T-helper 2 cell treated with Interferon-gamma antibody and Interleukin-4, amounts not matched to agents 5 μg/mL and 100 μg/mL, for 36 hours (primary cell): ENCODE data around the gene SH3PXD2B.
"Not testable (repeated sequence)": the region's sequence is repeated elsewhere in the genome, so short reads cannot be mapped to it uniquely, and the experiment has no call there.

Source experiments
- DNase-seq: peaks from one replicate; pipeline ENCODE4 v3.0.0; 2021; ENCODE audit warnings: low spot score
- H3K27ac Mint-ChIP-seq: one replicate; pipeline ENCODE4 v1.8.0; 2021; ENCODE audit warnings: mild to moderate bottlenecking, mixed read lengths
- H3K27me3 Mint-ChIP-seq: one replicate; pipeline ENCODE4 v1.8.0; 2021; ENCODE audit warnings: low read depth, mixed read lengths
- H3K36me3 Mint-ChIP-seq: one replicate; pipeline ENCODE4 v1.8.0; 2021; ENCODE audit warnings: low read depth, mixed read lengths
- H3K4me1 Mint-ChIP-seq: one replicate; pipeline ENCODE4 v1.8.0; 2021; ENCODE audit warnings: low read depth, mixed read lengths
- H3K4me3 Mint-ChIP-seq: one replicate; pipeline ENCODE4 v1.8.0; 2022; ENCODE audit warnings: mild to moderate bottlenecking, moderate library complexity, mixed read lengths
- H3K9me3 Mint-ChIP-seq: one replicate; pipeline ENCODE4 v1.8.0; 2021; ENCODE audit warnings: mixed read lengths

Gene SH3PXD2B

DNA sequence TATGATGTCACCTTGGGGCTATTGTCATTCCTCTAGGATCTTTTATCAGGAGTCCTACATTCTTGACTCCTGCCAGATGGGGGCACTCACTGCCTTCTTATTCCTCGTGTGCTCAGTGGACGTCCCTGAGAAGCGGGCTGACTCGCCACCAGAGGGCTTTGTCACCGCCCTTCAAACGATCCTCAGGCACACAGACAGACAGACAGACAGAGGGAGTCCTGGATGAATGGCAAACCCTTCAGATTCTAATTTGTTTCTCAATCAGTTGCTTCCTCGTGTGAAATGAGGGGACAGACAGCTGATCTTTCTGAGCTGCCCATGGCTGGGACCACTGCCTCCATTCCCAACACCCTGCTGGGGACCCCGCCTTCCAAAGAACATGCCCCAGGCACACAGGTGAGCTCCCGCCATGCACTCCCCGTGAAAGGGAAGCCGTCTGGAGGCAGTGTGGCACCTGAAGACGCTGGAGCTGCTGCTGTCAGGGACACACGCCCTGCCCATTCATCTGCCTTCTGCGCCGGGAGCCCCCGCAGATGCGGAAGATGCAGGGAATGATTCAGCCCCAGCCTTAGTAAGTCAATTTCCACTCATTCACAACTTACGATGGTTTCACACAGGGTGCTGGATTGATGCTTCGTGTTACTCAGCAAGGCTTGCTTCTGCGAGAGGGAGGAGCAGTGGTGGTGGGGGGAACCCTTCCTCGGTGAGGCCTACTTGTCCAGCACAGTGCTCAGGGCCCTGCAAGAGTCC, 24.9 kb upstream of the SH3PXD2B start:
- Mint-ChIP-seq H3K27me3 (no peaks in the 10 kb centered on the region), H3K9me3 (peaks cover 2% of the 10 kb centered on the region), H3K36me3 (no peaks in the 10 kb centered on the region), H3K4me1 (no peaks in the 10 kb centered on the region), H3K4me3 (no peak overlapping the region), H3K27ac (no peak overlapping the region)
- DNase-seq = peak; percentile 29

DNA sequence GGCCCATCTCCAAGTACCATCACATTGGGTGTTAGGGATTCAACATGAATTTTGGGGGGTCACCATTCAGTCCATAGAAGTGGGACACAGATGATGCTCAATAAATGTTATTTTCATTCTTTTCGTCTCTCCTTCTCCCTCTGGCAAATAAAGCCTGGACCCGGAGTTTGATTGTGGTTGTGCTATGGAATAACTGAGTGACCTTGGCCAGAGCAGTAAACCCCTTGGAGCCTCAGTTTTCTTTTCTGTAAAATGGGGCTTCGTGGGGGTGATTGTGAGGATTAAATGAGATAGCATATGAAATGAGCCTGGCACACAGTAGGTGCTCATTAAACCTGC, 24.3 kb upstream of the SH3PXD2B start:
- H3K27me3 Mint-ChIP-seq, DNase-seq, H3K4me1 Mint-ChIP-seq, H3K27ac Mint-ChIP-seq, H3K4me3 Mint-ChIP-seq, H3K36me3 Mint-ChIP-seq, H3K9me3 Mint-ChIP-seq: not testable (repeated sequence)

DNA sequence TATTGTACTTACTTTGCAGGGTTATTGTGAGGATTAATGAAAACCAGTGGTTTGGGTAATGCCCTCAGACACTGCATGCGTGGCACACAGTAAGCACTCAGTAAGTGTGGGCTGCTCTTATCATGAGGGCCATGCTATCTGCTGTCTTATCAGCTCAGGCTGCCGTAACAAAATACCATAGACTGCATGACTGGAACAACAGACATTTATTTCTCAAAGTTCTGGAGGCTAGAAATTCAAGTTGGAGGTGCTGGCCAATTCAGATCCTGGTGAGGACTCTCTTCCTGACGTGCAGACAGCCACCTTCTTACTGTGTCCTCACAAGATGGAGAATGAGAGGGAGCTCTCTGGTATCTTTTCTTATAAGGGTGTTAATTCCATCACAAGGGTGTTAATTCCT, 23.9 kb upstream of the SH3PXD2B start:
- Mint-ChIP-seq H3K9me3 (no peaks in the 10 kb centered on the region), H3K27ac (no peak overlapping the region), H3K4me1 (no peaks in the 10 kb centered on the region), H3K27me3 (peaks cover 4% of the 10 kb centered on the region), H3K36me3 (no peaks in the 10 kb centered on the region), H3K4me3 (no peak overlapping the region)
- no peak for DNase-seq

DNA sequence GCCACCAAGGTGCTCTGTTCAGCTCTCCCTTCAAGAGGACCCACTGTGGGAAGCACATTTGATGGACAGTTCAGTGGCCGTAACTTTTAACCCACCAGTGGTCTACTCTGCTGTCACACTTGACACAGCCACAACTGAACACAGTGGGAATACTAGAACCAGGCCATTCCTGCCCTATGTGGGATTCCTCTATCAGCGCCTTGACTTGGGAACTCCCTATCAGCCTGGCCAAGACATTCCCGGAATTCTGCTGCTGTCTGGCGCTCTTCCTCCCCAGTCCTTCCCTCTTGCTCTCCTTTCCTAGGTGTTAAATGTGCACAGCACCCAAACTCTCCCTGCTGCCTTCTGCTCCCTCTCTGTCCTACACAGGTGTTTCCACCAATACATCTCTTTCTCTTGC, 23.1 kb upstream of the SH3PXD2B start:
- H3K4me3 Mint-ChIP-seq = no peak overlapping the region
- no peak for DNase-seq
- peaks cover 4% of the 10 kb centered on the region for H3K27me3 Mint-ChIP-seq
- H3K36me3 Mint-ChIP-seq = no peaks in the 10 kb centered on the region
- H3K27ac Mint-ChIP-seq = no peak overlapping the region
- no peaks in the 10 kb centered on the region for H3K9me3 Mint-ChIP-seq
- no peaks in the 10 kb centered on the region for H3K4me1 Mint-ChIP-seq

DNA sequence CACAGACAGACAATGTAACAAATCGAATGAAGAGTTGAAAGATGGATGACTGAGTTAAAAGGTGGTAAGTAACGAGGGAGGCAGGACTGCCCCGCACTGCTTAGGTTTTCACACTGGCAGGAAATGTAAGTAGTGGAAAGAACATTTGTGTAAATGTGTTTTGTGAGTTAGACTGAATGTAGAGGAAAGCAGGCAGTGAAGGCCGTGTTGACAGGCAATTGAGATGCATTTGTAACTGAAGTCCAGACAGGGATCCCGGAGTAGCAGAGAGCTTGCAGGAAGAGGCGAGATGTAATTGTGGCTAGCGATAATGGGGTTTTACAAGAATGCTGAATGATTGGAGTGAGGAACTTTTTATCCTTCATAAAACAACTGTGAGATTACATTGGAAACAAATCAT, 20.0 kb upstream of the SH3PXD2B start:
- H3K27ac Mint-ChIP-seq = no peak overlapping the region
- H3K36me3 Mint-ChIP-seq = no peaks in the 10 kb centered on the region
- no peaks in the 10 kb centered on the region for H3K9me3 Mint-ChIP-seq
- peaks cover 7% of the 10 kb centered on the region for H3K27me3 Mint-ChIP-seq
- no peak overlapping the region for H3K4me3 Mint-ChIP-seq
- no peaks in the 10 kb centered on the region for H3K4me1 Mint-ChIP-seq
- DNase-seq = no peak

DNA sequence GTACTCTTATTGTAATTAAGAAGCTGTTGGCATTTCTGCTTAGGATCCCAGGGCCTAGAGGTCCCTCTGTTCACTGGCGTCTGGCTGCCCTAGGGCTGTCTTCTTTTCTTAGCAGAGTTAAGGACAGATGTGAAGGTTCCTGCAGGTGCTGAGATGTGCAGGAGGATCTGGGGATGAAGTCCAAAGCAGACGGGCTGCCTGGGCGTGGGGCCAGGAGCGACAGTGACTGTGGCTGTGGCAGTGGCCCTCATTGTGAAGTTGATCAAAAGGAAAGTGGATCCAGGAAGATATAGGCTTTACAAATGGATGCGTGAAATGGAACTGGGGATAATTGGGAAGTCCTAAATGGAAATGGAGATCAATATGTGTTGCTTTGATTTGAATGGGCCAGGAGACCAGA, 19.1 kb upstream of the SH3PXD2B start:
- no peak overlapping the region for H3K27ac Mint-ChIP-seq
- no peaks in the 10 kb centered on the region for H3K9me3 Mint-ChIP-seq
- H3K4me3 Mint-ChIP-seq = no peak overlapping the region
- no peaks in the 10 kb centered on the region for H3K36me3 Mint-ChIP-seq
- no peak for DNase-seq
- no peaks in the 10 kb centered on the region for H3K4me1 Mint-ChIP-seq
- H3K27me3 Mint-ChIP-seq = peaks cover 13% of the 10 kb centered on the region

DNA sequence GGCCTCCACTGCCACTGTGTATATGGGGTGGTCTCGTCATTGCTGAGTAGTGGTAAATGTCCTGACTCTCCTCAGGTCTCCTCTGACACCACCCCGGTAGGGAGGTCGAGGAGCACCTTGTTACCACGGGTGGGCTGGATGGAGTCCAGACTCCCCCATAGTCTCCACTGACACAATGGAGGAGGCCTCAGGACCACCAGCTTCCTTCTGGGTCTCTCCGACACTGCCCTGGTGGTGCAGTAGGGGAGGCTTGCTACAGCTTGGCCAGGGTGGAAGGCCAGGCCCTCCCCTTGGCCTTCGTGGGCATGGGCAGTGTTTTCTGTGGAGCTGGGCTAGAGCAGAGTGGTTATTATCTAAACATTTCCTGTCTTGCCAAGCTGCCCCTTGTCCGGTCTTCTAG, 15.4 kb upstream of the SH3PXD2B start:
- no peak overlapping the region for H3K4me3 Mint-ChIP-seq
- no peaks in the 10 kb centered on the region for H3K36me3 Mint-ChIP-seq
- no peaks in the 10 kb centered on the region for H3K4me1 Mint-ChIP-seq
- no peak overlapping the region for H3K27ac Mint-ChIP-seq
- DNase-seq = no peak
- no peaks in the 10 kb centered on the region for H3K9me3 Mint-ChIP-seq
- H3K27me3 Mint-ChIP-seq = peaks cover 20% of the 10 kb centered on the region

DNA sequence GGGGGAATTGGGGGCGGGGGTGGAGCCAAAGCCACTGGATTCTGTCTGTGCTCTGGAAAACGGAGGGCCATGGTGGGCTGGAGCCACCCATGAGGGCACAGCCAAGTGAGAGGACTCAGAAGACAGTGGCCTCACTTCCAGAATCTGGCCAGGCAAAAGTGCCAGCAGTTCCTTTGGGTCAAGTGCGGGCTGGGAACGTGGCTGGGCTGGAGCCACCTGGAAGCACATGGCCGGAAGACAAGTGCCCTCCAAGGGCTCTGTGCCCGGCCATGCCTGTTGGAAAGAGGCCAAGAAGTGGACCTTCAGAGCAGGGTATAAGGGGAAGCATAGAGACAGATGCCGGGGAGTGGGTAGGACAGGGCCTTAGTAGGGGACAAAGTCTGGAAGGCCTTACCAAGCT, 11.7 kb upstream of the SH3PXD2B start:
- Mint-ChIP-seq H3K27me3 (peaks cover 22% of the 10 kb centered on the region), H3K4me1 (peaks cover 3% of the 10 kb centered on the region), H3K36me3 (no peaks in the 10 kb centered on the region), H3K27ac (no peak overlapping the region), H3K9me3 (no peaks in the 10 kb centered on the region), H3K4me3 (no peak overlapping the region)
- DNase-seq = no peak

DNA sequence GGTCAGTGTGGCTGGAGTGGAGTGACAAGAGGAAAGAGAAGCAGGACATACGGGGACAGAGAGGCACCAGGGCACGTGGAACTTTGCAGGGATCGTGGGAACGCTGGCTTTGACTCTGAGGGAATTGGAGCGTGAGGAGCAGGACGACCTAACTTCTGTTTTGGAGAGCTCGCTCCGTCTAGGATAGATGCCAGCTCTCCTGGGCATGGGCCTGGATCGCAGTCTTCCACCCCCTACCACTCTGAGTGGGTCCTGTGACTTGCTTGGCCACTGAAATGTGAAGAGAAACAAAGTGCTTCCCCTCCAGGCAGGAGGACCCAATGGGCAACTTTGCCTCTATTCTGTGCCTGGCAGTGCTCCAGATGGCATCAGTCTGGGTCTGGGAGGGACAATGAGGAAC, 8.7 kb upstream of the SH3PXD2B start:
- Mint-ChIP-seq H3K4me1 (peaks cover 9% of the 10 kb centered on the region), H3K36me3 (no peaks in the 10 kb centered on the region), H3K9me3 (no peaks in the 10 kb centered on the region), H3K27ac (no peak overlapping the region), H3K4me3 (no peak overlapping the region), H3K27me3 (peaks cover 13% of the 10 kb centered on the region)
- DNase-seq = no peak

DNA sequence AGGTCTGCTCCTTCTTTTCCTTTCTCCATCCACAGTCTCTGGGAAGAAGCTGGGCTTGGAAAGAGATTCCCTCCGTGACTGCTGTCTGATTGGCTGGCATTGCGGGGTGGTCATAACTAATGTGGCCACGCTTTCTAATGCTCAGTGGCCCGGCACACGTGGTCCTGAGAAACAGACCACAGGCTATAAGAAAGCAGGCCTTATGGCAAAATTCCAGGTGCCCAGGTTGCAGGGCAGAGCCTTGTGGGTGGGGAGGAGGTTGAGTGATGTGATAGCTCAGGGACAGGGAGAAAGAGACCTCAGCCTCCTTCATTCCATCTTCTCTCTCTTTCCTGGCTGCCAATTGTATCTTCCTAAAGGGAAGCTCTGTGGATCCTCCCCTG, 5.4 kb upstream of the SH3PXD2B start:
- H3K9me3 Mint-ChIP-seq = no peaks in the 10 kb centered on the region
- H3K27ac Mint-ChIP-seq = no peak overlapping the region
- H3K4me1 Mint-ChIP-seq = peaks cover 11% of the 10 kb centered on the region
- DNase-seq = no peak
- H3K36me3 Mint-ChIP-seq = no peaks in the 10 kb centered on the region
- no peak overlapping the region for H3K4me3 Mint-ChIP-seq
- H3K27me3 Mint-ChIP-seq = peaks cover 28% of the 10 kb centered on the region

DNA sequence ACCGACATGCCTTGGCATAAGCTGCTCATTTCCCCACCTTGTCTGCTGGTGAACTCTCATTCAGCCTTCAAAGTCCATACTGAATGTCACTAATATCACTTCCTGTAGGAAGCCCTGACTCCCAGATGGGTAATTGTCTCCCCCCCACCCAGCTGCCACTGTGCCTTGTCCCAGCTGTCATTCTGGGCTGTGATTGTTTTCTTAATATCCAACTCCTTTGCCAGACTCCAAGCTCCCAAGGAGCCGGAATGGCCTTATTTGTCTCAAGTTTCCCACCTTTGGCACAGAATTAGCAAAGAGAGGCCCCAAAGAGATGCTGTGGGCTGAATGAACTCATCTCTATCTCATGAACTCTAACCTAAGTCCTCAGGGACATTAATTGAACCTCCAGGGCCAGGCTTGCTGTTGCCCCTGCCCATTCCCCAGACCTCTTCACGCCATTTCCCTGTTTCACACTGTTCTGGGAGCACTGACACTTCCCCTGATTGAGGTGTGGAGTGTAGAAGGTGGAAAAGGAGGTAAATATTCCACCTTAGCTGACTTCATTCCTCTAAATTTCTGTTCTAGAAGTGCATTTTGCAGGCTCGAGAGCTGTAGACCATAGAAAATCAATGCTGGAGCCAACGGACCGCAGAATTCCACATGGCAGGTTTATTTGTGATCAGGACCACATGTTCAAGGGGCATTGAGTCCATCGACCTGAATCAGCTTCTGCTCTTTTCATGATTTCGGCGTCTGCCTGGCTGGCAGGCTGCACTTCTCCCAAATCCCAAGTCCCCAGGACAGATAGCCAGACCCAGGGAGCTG, 4.9 kb upstream of the SH3PXD2B start:
- no peak overlapping the region for H3K27ac Mint-ChIP-seq
- DNase-seq = no peak
- H3K9me3 Mint-ChIP-seq = no peaks in the 10 kb centered on the region
- peaks cover 30% of the 10 kb centered on the region for H3K27me3 Mint-ChIP-seq
- no peak overlapping the region for H3K4me3 Mint-ChIP-seq
- no peaks in the 10 kb centered on the region for H3K36me3 Mint-ChIP-seq
- peaks cover 12% of the 10 kb centered on the region for H3K4me1 Mint-ChIP-seq

DNA sequence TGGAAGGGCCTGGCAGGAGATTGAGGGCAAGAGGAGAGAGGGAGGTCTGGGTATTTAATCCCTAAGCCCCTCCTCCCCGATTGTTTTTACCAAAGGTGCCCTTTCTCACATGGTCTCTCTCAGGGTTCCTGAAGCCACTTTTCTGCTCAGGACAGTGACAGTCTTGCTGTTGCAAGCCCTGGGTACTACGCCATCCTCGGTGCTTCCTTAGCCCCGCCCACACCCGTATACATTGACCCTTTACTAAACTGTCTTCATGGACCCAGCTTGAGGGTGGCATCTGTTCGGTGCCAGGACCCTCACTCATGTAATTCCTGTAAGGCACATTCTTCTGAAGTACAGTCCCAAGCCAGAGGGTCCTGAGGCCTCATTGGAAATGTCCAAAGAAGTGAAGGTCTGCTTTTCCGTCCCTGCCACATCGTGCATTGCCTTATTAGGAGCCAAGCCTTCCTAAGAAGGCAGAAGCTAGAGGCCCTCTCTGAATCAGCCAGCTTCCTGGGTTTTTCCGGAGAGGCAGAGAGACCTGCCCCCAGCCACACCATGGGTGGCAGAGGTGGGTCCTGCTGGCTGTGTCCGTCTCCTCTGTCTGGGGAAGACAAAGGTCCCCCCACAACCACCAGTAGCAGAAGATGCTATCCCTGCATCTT, 1.9 kb upstream of the SH3PXD2B start:
- no peak overlapping the region for H3K4me3 Mint-ChIP-seq

DNA sequence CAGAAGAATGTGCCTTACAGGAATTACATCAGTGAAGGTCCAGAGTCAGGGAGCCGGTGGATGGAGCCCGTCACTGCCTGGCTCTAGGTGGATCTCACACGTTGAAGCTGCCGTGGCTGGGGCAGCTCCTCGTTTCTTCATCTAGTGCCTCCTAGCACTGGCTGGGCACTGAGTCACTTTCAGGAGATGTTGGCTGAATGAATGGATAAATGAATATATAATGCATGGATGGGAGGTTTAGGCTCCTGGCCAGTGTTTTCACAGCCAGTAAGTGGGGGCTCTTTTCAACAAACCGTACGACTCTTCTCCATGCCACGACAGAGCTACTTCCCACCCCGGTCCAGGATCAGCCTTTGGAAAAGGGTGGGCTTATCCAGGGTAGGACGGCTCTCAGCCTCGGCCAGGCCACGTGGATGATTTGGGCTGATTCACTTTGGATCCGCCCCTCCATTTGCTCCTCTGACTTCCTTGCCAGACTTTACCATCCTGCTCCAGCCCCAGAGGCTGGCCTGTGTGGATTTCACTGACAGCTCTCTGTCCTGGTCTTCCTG, 1.3 kb upstream of the SH3PXD2B start:
- peaks cover 4% of the 10 kb centered on the region for H3K4me1 Mint-ChIP-seq

More for the DNA sequence above, 1.9 kb upstream of the SH3PXD2B start:
- peaks cover 9% of the 10 kb centered on the region for H3K4me1 Mint-ChIP-seq
- no peak for DNase-seq
- no peaks in the 10 kb centered on the region for H3K9me3 Mint-ChIP-seq
- H3K27me3 Mint-ChIP-seq = peaks cover 45% of the 10 kb centered on the region
- H3K36me3 Mint-ChIP-seq = no peaks in the 10 kb centered on the region
- no peak overlapping the region for H3K27ac Mint-ChIP-seq

DNA sequence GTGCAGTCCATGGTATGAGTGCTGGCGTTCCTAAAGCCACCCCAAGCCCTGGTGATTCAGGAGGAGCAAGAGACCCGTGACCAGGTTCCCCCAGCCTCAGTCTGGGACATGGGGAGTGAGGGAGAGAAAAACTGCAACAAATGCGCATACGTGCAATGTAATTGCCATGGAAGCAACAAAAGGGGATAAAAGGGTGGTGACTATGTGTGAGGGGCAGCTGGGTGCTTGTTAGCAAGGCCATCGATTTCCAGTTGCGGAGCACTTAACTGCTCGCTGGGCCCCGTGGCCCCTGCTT, 709 bp upstream of the SH3PXD2B start:
- Mint-ChIP-seq H3K9me3 (no peaks in the 10 kb centered on the region), H3K4me3 (peak overlapping the region; percentile 81), H3K36me3 (no peaks in the 10 kb centered on the region), H3K27ac (no peak overlapping the region), H3K4me1 (peaks cover 3% of the 10 kb centered on the region), H3K27me3 (peaks cover 49% of the 10 kb centered on the region)
- DNase-seq = no peak

More for the DNA sequence above, 1.3 kb upstream of the SH3PXD2B start:
- no peak overlapping the region for H3K27ac Mint-ChIP-seq
- no peaks in the 10 kb centered on the region for H3K36me3 Mint-ChIP-seq
- H3K27me3 Mint-ChIP-seq = peaks cover 49% of the 10 kb centered on the region
- no peak for DNase-seq
- H3K4me3 Mint-ChIP-seq = no peak overlapping the region
- H3K9me3 Mint-ChIP-seq = no peaks in the 10 kb centered on the region
